Germinal center (tissue), 1 donor: ENCODE data around the gene CASZ1.

Experiments used
- DNase-seq: peaks from one replicate; pipeline ENCODE4 v3.0.0; 2012; ENCODE audit warnings: mixed read lengths, low spot score

Gene CASZ1

GRCh38 chr1:10624256-10625050 lies 172.0 kb downstream of the CASZ1 start:
- no peak for DNase-seq

DNA sequence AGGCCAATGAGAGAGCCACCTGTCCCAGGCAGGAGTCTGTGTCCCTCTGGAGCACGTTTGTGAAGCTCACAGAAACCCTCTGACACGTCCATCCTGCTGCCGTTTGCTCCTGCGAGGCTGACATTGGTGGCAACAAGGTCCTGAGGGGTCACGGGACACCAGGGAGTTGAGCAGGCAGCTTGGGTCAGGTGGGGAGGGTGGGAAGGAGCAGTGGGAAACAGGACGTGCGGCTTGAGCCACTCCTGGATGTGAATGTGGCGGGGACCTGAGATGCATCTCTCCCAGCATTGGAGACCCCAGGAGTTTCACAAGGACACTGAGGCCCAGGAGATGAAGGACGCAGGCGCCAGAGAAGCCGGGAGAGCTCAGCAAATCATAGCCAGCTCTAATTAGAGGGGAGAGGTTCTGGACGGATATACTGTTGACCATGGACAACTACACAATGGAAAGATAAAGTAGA lies 172.7 kb downstream of the CASZ1 start:
- no peak for DNase-seq

GRCh38 chr1:10622910-10623685 lies 173.3 kb downstream of the CASZ1 start:
- DNase-seq: no peak

- DNase-seq: no peak
Observed at GRCh38 chr1:10621906-10622305, 174.5 kb downstream of the CASZ1 start.

GRCh38 chr1:10620776-10621175 lies 175.7 kb downstream of the CASZ1 start:
- DNase-seq: no peak

- DNase-seq: no peak
Observed at GRCh38 chr1:10617931-10618885, 178.2 kb downstream of the CASZ1 start.

DNA sequence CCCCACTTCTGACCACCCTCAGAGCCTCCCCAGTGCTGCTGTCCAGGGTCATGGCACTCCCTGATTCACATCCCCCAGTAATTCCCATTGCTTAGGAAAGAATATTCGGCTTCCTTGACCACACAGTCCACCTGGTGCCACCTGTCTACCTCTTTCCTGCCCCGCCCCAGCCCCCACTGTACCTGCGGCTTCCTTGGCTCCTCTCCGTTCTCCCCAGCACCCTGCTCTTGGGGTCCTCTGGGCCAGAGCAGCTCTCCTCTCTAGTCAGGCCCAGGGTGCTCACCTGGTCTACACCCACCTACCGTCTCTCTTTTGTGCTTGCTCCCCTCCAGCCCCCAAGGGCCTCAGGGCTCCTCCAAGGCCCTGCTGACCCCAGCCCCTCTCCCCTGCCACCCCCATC lies 179.1 kb downstream of the CASZ1 start:
- no peak for DNase-seq

DNA sequence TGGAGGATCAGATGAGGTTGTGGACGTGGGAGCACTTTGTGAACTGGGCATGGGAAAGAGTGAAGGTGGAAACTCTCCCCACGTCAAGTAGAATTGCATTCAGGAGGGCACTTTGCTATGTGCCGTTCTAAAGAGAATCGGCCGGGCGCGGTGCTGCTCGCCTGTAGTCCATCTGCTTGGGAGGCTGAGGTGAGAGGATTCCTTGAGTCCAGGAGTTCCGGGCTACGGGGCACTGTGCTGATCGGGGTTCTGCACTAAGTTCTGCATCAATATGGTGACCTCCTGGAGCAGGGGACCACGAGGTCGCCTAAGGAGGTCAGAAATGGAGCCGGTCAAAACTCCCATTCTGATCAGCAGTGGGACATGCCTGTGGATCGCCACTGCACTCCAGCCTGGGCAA lies 179.8 kb downstream of the CASZ1 start:
- no peak for DNase-seq

- DNase-seq: no peak
Observed at GRCh38 chr1:10615932-10616671, 180.3 kb downstream of the CASZ1 start.

- no peak for DNase-seq
Observed at GRCh38 chr1:10615332-10615731, 181.1 kb downstream of the CASZ1 start.

DNA sequence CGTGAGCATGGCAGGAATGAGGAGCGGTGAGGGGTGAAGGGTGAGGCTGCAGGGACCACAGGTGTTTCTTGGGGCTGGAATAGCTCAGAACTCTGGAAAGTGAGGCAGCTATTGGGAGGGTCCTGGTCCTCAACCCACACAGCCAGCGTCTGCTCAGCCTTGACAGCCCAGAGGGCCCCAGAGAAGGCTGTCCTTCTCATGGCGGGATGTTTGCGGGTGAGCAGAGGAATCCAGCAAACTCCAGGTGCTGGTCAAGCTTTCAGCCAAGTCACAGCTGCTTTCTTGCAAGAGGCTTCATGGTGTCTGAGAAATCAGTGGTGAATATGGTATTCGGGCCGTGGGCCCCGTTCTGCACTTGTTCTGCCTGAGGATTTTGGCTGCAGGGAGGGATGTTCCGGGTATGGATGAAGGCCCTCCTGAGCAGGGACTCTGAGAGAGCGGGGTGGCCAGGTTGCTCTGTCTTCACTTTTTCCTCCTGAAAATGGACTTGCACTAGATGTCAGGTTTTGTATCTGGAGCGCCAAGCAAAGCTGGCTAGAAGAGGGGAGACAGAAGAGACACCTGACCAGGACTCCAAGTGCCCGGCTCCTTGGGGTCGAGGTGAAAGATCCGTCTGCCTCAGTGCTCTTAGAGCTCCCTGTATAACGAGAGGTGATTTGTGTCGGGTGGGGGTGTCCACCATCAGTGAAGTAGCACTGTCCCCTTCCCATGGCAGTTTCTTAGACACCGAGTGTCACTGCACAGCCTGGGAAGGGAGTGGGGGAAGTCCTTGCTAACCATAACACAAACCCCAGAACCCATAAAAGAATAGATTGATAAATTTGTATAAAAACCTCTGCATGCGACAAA lies 181.8 kb downstream of the CASZ1 start:
- no peak for DNase-seq

- DNase-seq: no peak
Observed at GRCh38 chr1:10613861-10614260, 182.6 kb downstream of the CASZ1 start.

- DNase-seq: no peak
Observed at GRCh38 chr1:10613340-10613739, 183.1 kb downstream of the CASZ1 start.

GRCh38 chr1:10612436-10613160 lies 183.8 kb downstream of the CASZ1 start:
- DNase-seq: no peak

- DNase-seq: no peak
Observed at GRCh38 chr1:10610901-10611600, 185.4 kb downstream of the CASZ1 start.

DNA sequence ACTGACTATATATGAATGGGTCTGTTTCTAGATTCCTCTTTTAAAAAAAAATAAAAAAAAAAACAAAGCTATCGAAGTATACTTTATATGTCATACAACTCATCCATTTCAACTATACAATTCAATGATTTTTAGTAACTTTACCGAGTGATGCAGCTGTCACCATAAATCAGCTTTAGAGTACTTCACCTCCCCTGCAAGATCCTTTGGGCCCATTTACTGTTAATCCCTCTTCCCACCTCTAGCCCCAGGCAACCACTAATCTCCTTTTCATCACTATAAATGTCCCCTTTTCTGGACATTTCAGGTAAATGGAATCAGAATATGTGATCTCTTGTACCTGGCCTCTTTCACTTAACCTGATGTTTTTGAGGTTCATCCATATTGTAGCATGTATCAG lies 187.8 kb downstream of the CASZ1 start:
- no peak for DNase-seq

GRCh38 chr1:10607228-10607627 lies 189.2 kb downstream of the CASZ1 start:
- DNase-seq: no peak

DNA sequence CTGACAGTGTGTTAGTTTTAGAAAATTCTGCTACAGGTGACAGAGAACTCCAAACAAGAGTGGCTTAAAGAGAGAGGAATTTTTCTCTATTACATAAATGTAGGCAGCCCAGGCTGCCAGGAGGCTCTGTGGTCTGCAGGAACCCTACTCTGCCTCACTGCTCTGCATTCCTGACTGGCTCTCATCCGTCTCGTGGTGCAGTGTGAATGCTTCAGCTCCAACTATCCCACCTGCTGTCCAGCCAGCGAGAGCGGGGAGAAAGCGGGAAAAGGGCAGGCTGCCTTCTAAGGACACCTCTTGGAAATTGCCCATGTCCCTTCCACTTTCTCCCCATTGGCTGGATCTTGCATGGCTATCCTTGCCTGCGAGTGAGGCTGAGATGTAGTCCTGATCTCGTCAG lies 190.4 kb downstream of the CASZ1 start:
- no peak for DNase-seq

GRCh38 chr1:10604966-10605365 lies 191.5 kb downstream of the CASZ1 start:
- DNase-seq: no peak
